DND-41 (cell line): Measurements from ENCODE around the gene APCDD1L.
"Not testable (repeated sequence)": the region's sequence is repeated elsewhere in the genome, so short reads cannot be mapped to it uniquely, and the experiment has no call there.

ENCODE experiments used
- ATAC-seq: fragments of 200-7000 bp; cut with Tn5 transposase; 3 replicates; pipeline ENCODE4 v1.9.1; 2021; ENCODE audit warnings: low read depth; ENCODE audit not compliant: insufficient read depth
- DNase-seq: peaks from one replicate; pipeline ENCODE4 v3.0.0-alpha.2; 2020
- H2AFZ ChIP-seq: 2 replicates; pipeline ENCODE4 v1.6.0; 2012; ENCODE audit warnings: low read depth, low read length
- H3K27ac ChIP-seq: 2 replicates; pipeline ENCODE4 v1.5.1; 2012; ENCODE audit warnings: low read length, inconsistent platforms
- H3K27me3 ChIP-seq: fragments of 200-600 bp; sonication (generic); 2 replicates; pipeline ENCODE4 v1.6.0; 2012; ENCODE audit warnings: low read length, mild to moderate bottlenecking, inconsistent platforms; ENCODE audit not compliant: insufficient read depth, poor library complexity
- H3K36me3 ChIP-seq: 2 replicates; pipeline ENCODE4 v1.5.1; 2012; ENCODE audit warnings: low read length, inconsistent platforms; ENCODE audit not compliant: insufficient read depth
- H3K4me1 ChIP-seq: 2 replicates; pipeline ENCODE4 v1.5.1; 2012; ENCODE audit warnings: mild to moderate bottlenecking, low read length; ENCODE audit not compliant: insufficient read depth
- H3K4me2 ChIP-seq: 2 replicates; pipeline ENCODE4 v1.6.0; 2012; ENCODE audit warnings: mild to moderate bottlenecking, moderate library complexity, low read length, inconsistent platforms; ENCODE audit not compliant: insufficient read depth
- H3K4me3 ChIP-seq, 2 experiments: fragments of 200-600 bp in 1 of 2; shearing (Covaris generic) in 1 of 2; 2 replicates each; pipeline ENCODE4 v1.5.1; 2012 to 2016; ENCODE audit warnings: inconsistent platforms in 2 of 2, low read length in 2 of 2, mild to moderate bottlenecking in 2 of 2, low read depth in 1 of 2, moderate library complexity in 1 of 2
- H3K79me2 ChIP-seq: 2 replicates; pipeline ENCODE4 v1.6.0; 2012; ENCODE audit warnings: low read length, inconsistent platforms; ENCODE audit not compliant: insufficient read depth
- H3K9ac ChIP-seq: 2 replicates; pipeline ENCODE4 v1.6.0; 2012; ENCODE audit warnings: low read depth, mild to moderate bottlenecking, inconsistent platforms, low read length, moderate library complexity
- H3K9me3 ChIP-seq: 2 replicates; pipeline ENCODE4 v1.5.1; 2012; ENCODE audit warnings: low read length, moderate library complexity, mild to moderate bottlenecking, inconsistent platforms; ENCODE audit not compliant: insufficient read depth, severe bottlenecking
- H4K20me1 ChIP-seq: 2 replicates; pipeline ENCODE4 v1.6.0; 2012; ENCODE audit warnings: low read length; ENCODE audit not compliant: insufficient read depth
- EZH2 ChIP-seq: IDR thresholded peaks from 3 replicates; pipeline ENCODE4 v1.6.1; 2012; ENCODE audit warnings: borderline replicate concordance, low read depth, mild to moderate bottlenecking, moderate library complexity, low read length, inconsistent platforms; ENCODE audit not compliant: severe bottlenecking
- TF ChIP-seq, protein P1 (sequence below): IDR thresholded peaks from 2 replicates; pipeline ENCODE4 v1.5.1; 2012; ENCODE audit warnings: borderline replicate concordance, low read length, moderate library complexity, mild to moderate bottlenecking; ENCODE audit not compliant: poor library complexity, severe bottlenecking; ENCODE audit errors: extremely low read depth

The APCDD1L gene

DNA sequence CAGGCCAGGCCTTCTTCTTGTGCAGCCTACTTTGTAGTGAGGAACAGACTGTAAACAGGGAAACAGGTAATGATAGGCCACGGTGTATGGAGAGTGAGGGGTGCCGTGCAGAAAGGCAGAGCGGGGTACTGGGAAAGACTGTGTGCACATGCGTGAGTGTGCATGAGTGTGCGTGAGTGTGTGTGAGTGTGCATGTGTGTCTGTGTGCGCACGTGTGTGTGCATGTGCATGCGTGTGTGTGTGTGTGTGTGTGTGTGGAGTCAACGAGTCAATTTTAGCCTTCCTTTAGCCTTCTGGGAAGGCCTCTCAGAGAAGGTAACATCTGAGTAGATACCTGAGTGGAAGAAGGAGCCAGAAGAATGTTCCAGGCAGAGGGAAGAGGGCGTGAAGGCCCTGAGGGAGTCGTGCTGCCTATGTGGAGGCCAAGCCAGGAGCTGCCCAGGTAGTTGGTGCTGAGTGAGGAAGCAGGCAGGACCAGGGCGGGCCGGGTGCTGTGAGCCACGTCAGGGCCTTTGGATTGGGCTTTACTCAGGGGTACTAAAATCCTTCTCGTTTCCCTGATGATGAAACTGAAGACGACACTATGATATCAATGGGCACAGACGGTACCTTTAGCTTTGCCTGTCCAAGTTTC is 6.3 kb downstream of the APCDD1L start:
- Histone ChIP-seq H3K4me1 (no peaks in the 10 kb centered on the region), H4K20me1 (peaks cover 5% of the 10 kb centered on the region; the same call in 1 of the 2 replicates), H3K27me3 (no peaks in the 10 kb centered on the region), H3K27ac (no peak overlapping the region), H3K4me2 (no peak overlapping the region), H3K9me3 (peaks cover 27% of the 10 kb centered on the region), H3K79me2 (no peaks in the 10 kb centered on the region), H3K9ac (no peak overlapping the region), H3K36me3 (no peaks in the 10 kb centered on the region), H3K4me3 (no peak overlapping the region), H2AFZ (no peak overlapping the region)
- no peak for DNase-seq
- no peak for ATAC-seq
- TF ChIP-seq, protein P1, sequence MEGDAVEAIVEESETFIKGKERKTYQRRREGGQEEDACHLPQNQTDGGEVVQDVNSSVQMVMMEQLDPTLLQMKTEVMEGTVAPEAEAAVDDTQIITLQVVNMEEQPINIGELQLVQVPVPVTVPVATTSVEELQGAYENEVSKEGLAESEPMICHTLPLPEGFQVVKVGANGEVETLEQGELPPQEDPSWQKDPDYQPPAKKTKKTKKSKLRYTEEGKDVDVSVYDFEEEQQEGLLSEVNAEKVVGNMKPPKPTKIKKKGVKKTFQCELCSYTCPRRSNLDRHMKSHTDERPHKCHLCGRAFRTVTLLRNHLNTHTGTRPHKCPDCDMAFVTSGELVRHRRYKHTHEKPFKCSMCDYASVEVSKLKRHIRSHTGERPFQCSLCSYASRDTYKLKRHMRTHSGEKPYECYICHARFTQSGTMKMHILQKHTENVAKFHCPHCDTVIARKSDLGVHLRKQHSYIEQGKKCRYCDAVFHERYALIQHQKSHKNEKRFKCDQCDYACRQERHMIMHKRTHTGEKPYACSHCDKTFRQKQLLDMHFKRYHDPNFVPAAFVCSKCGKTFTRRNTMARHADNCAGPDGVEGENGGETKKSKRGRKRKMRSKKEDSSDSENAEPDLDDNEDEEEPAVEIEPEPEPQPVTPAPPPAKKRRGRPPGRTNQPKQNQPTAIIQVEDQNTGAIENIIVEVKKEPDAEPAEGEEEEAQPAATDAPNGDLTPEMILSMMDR, result no peak
- TF ChIP-seq EZH2, result no peak

DNA sequence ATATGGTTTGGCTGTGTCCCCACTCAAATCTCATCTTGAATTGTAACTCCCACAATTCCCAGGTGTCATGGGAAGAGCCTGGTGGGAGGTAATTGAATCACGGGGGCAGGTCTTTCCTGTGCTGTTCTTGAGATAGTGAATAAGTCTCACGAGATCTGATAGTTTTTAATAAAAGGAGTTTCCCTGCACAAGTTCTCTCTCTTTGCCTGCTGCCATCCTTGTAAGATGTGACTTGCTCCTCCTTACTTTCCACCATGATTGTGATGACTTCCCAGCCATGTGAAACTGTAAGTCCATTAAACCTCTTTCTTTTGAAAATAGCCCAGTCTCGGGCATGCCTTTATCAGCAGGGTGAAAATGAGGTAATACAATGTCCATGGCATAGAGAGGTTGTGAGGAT is 8.2 kb downstream of the APCDD1L start:
- not testable (repeated sequence) for H4K20me1 ChIP-seq, H2AFZ ChIP-seq, H3K4me3 ChIP-seq, H3K36me3 ChIP-seq, DNase-seq, ATAC-seq, H3K27ac ChIP-seq, H3K27me3 ChIP-seq, H3K4me2 ChIP-seq, H3K79me2 ChIP-seq, H3K9ac ChIP-seq, H3K4me1 ChIP-seq
- H3K9me3 ChIP-seq, result peaks cover 36% of the 10 kb centered on the region

DNA sequence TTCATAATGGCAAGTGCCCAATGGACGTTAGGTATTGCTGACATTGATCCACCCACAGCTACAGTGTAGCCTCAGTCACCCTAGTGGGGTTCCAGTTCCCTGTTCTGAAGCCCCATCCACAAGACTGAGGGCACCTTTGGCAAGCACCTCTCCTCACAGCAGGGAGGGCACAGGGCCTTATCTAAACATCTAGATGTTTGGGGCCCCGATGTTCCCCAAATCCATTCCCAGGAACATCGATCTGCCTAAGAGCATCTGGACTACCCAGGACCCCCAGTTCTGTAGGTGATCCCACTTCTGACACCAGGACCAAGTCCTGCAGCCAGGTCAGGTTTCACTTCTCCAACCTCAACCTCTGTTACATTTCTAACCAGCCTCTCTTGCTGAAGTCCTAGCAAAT is 10.6 kb downstream of the APCDD1L start:
- Histone ChIP-seq H3K4me2 (no peak overlapping the region), H3K9me3 (peaks cover 40% of the 10 kb centered on the region), H3K4me3 (no peak overlapping the region), H4K20me1 (no peaks in the 10 kb centered on the region), H3K27me3 (no peaks in the 10 kb centered on the region), H3K4me1 (no peaks in the 10 kb centered on the region), H3K79me2 (no peaks in the 10 kb centered on the region), H3K9ac (no peak overlapping the region), H2AFZ (no peak overlapping the region), H3K36me3 (no peaks in the 10 kb centered on the region), H3K27ac (no peak overlapping the region)
- TF ChIP-seq EZH2, result no peak
- TF ChIP-seq, protein P1, result no peak
- no peak for DNase-seq
- ATAC-seq, result no peak

DNA sequence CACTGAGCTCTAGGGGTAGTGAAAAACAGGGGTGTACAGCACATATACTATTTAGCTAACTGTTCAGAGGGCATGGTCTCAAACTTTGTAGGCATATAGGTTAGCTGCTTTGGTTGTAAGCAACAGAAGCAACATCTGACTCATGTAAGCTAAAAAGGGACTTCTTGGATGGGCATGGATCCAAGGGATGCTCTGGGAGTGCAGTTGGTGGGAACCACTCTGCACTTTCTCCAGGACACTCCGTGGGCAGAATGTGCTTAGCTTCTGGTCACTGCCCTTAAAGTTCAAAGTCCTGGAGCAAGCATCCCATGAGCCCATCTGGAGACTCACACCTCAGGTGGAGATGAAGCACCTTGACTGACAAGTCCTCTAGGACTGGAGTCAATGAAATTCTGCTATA is 11.5 kb downstream of the APCDD1L start:
- H2AFZ ChIP-seq, result no peak overlapping the region
- no peak overlapping the region for H3K4me2 ChIP-seq
- TF ChIP-seq EZH2, result no peak
- TF ChIP-seq, protein P1, result no peak
- no peak for ATAC-seq
- no peaks in the 10 kb centered on the region for H4K20me1 ChIP-seq
- H3K79me2 ChIP-seq, result no peaks in the 10 kb centered on the region
- no peak overlapping the region for H3K9ac ChIP-seq
- H3K27me3 ChIP-seq, result no peaks in the 10 kb centered on the region
- H3K27ac ChIP-seq, result no peak overlapping the region
- no peak for DNase-seq
- H3K9me3 ChIP-seq, result peaks cover 40% of the 10 kb centered on the region
- no peaks in the 10 kb centered on the region for H3K36me3 ChIP-seq
- H3K4me1 ChIP-seq, result no peaks in the 10 kb centered on the region
- no peak overlapping the region for H3K4me3 ChIP-seq
